AG10803 (cell line): ENCODE measurements around the gene FBXW2.

Experiments
- DNase-seq: peaks from one replicate; pipeline ENCODE4 v3.0.0; 2010; ENCODE audit warnings: low read depth
- H3K4me3 ChIP-seq: 2 replicates; pipeline ENCODE4 v1.5.1; 2011; ENCODE audit warnings: mild to moderate bottlenecking, low read length, control low read depth
- TF ChIP-seq, protein P1 (sequence below): conservative IDR thresholded peaks from 2 replicates; pipeline ENCODE4 v1.5.1; 2011; ENCODE audit warnings: mild to moderate bottlenecking, low read length, control low read depth, inconsistent platforms

The FBXW2 gene

DNA sequence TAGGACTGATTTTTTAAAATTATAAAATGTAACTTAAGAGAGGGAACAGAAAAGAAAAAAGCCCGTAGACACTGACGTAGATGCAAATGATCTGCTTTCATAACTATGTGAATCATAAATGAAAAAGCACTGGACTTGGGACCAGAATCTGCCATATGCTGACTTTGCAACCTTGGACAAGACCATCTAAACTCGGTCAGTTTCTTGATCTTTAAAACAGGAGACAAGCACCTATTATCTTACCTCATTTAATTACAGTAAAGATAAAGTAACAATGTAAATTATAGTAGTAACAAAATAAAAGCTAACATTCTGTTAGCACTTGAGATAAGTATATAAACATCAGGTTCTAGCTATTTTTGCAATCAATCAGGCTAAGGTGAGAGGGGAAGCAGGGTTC is 20.0 kb downstream of the FBXW2 start:
- H3K4me3 ChIP-seq: no peak overlapping the region
- DNase-seq: no peak
- TF ChIP-seq, protein P1, sequence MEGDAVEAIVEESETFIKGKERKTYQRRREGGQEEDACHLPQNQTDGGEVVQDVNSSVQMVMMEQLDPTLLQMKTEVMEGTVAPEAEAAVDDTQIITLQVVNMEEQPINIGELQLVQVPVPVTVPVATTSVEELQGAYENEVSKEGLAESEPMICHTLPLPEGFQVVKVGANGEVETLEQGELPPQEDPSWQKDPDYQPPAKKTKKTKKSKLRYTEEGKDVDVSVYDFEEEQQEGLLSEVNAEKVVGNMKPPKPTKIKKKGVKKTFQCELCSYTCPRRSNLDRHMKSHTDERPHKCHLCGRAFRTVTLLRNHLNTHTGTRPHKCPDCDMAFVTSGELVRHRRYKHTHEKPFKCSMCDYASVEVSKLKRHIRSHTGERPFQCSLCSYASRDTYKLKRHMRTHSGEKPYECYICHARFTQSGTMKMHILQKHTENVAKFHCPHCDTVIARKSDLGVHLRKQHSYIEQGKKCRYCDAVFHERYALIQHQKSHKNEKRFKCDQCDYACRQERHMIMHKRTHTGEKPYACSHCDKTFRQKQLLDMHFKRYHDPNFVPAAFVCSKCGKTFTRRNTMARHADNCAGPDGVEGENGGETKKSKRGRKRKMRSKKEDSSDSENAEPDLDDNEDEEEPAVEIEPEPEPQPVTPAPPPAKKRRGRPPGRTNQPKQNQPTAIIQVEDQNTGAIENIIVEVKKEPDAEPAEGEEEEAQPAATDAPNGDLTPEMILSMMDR: no peak

DNA sequence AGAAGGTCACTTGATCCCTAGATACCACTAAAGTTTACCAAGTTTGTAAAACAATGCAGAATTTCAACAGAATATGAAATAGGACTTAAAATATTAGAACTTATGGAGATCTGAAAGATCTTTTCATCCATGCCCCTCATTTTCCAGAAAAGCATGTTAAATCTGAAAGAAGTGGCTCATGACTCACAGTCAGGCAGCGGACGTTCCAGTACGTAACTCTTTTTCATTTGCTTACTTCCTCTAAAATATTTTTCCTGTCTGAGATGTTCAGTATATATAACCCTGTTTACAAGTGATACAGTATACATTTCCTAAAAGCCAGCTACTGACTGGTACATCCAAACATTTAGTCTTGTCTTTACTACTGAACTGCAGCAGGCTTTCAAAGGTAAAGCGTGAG is 22.3 kb downstream of the FBXW2 start:
- TF ChIP-seq, protein P1: no peak
- no peak for DNase-seq
- no peak overlapping the region for H3K4me3 ChIP-seq

DNA sequence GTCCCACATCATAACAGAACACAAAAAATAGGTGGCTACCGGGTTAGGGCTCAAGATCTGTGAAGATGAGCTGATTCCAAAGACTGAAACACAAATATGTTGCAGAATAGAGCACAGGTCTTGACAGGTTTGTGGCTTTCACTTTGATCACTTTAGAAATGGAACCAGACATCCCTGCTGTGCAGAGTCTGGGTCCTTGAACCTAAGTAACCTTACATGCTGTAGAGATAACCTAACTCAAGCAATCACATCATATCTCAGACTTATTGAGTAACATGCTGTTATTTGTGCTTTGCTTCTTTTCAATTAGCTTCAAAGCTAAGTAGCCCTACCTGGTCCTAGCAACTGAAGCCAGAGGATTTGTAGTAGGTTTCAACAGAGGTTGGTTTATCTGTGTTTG is 24.3 kb downstream of the FBXW2 start:
- H3K4me3 ChIP-seq: no peak overlapping the region
- DNase-seq: no peak
- TF ChIP-seq, protein P1: no peak

DNA sequence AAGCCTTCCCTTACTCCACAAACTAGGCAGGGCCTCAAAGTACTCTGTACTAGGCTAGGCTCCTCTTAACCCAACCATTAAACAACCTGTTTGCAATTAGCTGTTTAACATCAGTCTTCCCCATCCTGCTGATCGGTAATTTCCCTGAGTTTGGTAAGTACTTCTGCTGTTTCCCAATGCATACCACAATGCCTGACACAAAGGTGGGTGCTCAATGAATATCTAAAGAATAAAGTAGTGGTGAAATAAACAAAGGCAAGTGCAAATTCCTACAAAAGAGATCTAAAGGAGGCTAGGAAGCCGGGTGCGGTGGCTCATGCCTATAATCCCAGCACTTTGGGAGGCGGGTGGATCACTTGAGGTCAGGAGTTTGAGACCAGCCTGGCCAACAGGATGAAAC is 25.0 kb downstream of the FBXW2 start:
- DNase-seq: no peak
- no peak overlapping the region for H3K4me3 ChIP-seq
- TF ChIP-seq, protein P1: no peak

DNA sequence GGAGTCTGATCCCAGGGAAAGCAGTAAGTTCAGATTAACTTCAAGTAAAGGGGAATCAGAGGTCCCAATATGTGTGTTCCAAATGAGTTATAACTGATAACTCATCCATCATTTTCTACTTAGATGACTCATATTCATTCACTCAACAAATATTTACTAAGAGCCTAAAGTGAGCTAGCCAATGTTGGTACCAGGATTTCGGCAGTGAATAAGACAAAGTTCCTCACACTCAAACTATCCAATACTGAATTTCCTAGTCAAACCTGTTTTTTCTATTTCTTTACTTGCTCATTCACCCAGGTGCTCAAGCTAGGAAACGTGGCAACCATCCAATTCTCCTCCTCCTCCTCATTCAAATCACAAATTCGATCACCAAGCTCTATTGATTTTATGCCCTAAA is 25.8 kb downstream of the FBXW2 start:
- no peak for DNase-seq
- no peak overlapping the region for H3K4me3 ChIP-seq
- TF ChIP-seq, protein P1: no peak

DNA sequence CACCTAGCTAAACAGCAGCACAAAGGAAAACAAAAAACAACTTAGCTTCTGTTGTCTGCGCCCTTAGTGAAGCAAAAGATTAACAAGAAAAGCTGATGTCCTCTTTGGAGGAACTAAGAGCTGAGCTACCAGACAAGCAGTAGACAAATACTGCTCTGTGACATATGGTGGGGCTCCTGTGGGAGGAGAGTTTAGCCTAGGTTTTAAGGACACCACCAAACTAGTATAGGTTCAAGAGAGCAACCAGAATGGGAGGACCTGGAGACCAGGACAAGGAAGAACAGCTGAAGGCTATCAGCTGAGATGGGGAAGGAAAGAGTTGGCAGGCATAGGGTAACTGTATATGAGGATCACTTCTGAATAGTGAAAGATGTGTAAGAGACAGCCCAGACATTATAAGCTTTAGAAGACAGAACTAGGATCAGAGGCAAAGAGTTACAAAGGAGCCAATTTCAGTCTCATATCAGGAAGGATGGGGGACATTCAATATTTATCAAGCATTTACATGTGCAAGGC is 27.2 kb downstream of the FBXW2 start:
- DNase-seq: no peak
- TF ChIP-seq, protein P1: no peak
- H3K4me3 ChIP-seq: no peak overlapping the region

DNA sequence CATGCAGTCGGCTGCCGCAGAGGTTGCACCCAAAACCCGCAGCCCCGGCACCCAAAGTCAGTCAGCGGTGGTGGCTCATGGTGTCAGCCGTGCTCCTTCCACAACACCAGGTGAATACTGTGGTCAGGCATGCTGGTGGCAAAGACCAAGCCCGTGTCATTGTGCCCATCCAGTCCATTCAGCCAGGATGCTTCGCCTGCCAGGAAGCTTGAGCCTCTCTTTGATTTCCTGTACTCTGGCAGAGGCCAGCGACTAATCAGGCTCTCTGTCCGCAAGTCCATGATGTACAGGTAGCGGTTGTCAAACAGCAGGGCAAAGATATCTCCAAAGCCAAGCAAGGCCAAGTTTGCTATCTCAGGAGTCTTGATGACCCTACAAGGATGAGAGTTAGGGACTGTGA is 28.7 kb downstream of the FBXW2 start:
- no peak for DNase-seq
- H3K4me3 ChIP-seq: no peak overlapping the region
- TF ChIP-seq, protein P1: no peak
